Stomach (tissue), 9 donors: Measurements from ENCODE around the gene NKTR. TPM values are rescaled to one million over a fixed set of nuclear protein-coding genes. Genes with fewer than 3 reads are reported as not detected.

Experiments
- DNase-seq, 2 donors: peaks; one replicate each; pipeline versions ENCODE4 v3.0.0 to v3.0.0-alpha.2; 2013 to 2019
- H3K27ac ChIP-seq, 5 donors: fragments of 200-600 bp in 4 of 5; sonication (generic) in 4 of 5; one replicate each; pipeline ENCODE4 v1.5.1; 2013 to 2019; ENCODE audit warnings: mild to moderate bottlenecking in 1 of 5, moderate library complexity in 1 of 5
- H3K27me3 ChIP-seq, 3 donors: fragments of 200-600 bp; sonication (generic); one replicate each; pipeline ENCODE4 v1.5.1; 2017 to 2019; ENCODE audit warnings: mixed run types in 1 of 3
- H3K36me3 ChIP-seq, 4 donors: fragments of 200-600 bp; sonication (generic); 1 replicate in 3 of 4; 2 replicates in 1 of 4; pipeline ENCODE4 v1.5.1; 2016 to 2019
- H3K4me1 ChIP-seq, 4 donors: fragments of 200-600 bp; sonication (generic); one replicate each; pipeline ENCODE4 v1.5.1; 2016 to 2019
- H3K4me3 ChIP-seq, 4 donors: fragments of 200-600 bp; sonication (generic) in 3 of 4; one replicate each; pipeline ENCODE4 v1.5.1; 2016 to 2019; ENCODE audit warnings: mild to moderate bottlenecking in 1 of 4
- H3K9me3 ChIP-seq, 4 donors: fragments of 200-600 bp; sonication (generic); one replicate each; pipeline ENCODE4 v1.5.1; 2016 to 2019
- EP300 ChIP-seq: sonication (generic); formaldehyde crosslinking; IDR thresholded peaks from one replicate; pipeline ENCODE4 v1.6.1; 2017; ENCODE audit warnings: antibody characterized with exemption
- POLR2A ChIP-seq, 4 donors: fragments of 450-650 bp; IDR thresholded peaks; one replicate each; pipeline ENCODE4 v1.6.1; 2016; ENCODE audit warnings: antibody characterized with exemption in 4 of 4, control low read depth in 2 of 4, mild to moderate bottlenecking in 1 of 4, moderate library complexity in 1 of 4
- POLR2AphosphoS5 ChIP-seq, 3 donors: sonication (generic); formaldehyde crosslinking; IDR thresholded peaks; one replicate each; pipeline ENCODE4 v1.6.1; 2016; ENCODE audit warnings: antibody characterized with exemption in 3 of 3
- WGBS, 5 donors: extraction: QIAGEN DNeasy Blood & Tissue Kit in 3 of 5; methylation state at CpG; one replicate each; pipeline versions ENCODE4 v1.1.5 to v1.1.7; 2013 to 2018; 5-methylcytosine and 5-hydroxymethylcytosine counted together
- intact Hi-C: fragments of 100-400 bp; cut with DNase I; formaldehyde crosslinking; loops from one replicate; pipeline ENCODE4 v1.15.1; 2023; ENCODE audit warnings: low total_unique reads
- polyA plus RNA-seq, 3 donors: library from polyadenylated mRNA; stranded (reverse); fragments of 200-250 nt; gene quantifications; one replicate each; pipeline ENCODE4 v1.2.3, GENCODE V29; 2013
- total RNA-seq, 5 donors: library from RNA; depleted of rRNA; stranded (reverse); fragments of >200 nt; gene quantifications; one replicate each; pipeline versions ENCODE4 v1.1.0 to v1.2.3, GENCODE V29; 2014 to 2016
- TF ChIP-seq, protein P1 (sequence below), 7 experiments: fragments of 450-650 bp in 4 of 7; fragments of 200-600 bp in 3 of 7; sonication (generic) in 3 of 7; IDR thresholded peaks; one replicate each; pipeline ENCODE4 v1.5.1; 2016 to 2019; ENCODE audit warnings: antibody characterized with exemption in 7 of 7, control low read depth in 2 of 7, mild to moderate bottlenecking in 1 of 7
- donor health status: healthy with polysubstance abuse.
- donor health status: Bipolar disorder and iron deficiency.
- donor health status: healthy.

Gene NKTR
- total and polyA plus RNA-seq, 8 donors = 3.8 to 488 (median 106) TPM

DNA sequence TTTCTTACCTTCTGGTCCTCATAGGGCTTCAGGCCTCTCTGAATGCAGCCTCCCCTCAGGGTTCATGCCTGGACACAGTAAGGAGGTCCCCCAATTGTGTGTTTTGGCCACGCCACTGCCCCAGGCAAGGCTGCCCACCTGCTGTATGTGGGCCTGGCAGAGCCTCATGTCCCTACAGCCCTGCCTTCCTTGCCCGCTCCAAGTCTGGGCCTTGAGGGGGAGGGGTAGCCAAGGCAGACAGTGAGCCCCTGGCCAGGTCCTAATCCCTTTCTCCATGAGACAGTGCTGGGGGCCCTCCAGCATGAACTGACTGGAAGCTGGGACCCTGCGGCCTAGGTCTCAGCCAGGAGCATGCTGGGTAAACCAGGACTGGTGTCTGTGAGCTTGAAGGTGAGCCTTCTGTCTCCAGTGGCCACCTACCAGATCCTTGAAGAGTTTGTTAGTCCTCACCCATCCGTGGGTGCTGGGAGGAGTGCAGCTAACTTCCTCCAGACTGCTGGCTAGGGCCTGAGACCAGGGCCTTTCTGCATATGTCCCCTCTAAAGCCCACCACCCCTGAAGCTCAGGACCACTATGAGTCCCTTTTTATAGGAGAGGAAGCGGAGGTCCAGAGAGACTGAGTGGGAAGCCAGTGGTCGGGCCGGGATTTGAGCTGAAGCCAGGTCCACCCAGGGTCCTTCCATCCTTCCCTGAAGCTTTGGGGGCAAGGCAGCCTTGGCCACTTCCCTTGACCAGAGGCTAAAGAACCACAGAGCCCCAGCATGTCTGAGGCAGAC lies 61.7 kb downstream of the NKTR start:
- Histone ChIP-seq H3K4me3 (no peak overlapping the region), H3K27ac (no peak overlapping the region), H3K9me3 (no peaks in the 10 kb centered on the region), H3K27me3 (no peaks in the 10 kb centered on the region), H3K4me1 (peaks cover 7 to 48% (median 29%) of the 10 kb centered on the region in 4 donors), H3K36me3 (peaks cover 11 to 62% (median 38%) of the 10 kb centered on the region in 4 donors)
- intact Hi-C loops = no loop called here
- WGBS, 5 donors = 78 to 89% (median 86%) methylated on average over 6 to 7 of the region's 7 CpGs
- no peak for DNase-seq
- TF ChIP-seq POLR2AphosphoS5 (IDR thresholded peaks at IDR 0.05) = no peak
- TF ChIP-seq EP300 = no peak
- TF ChIP-seq POLR2A (IDR thresholded peaks at IDR 0.05) = no peak
- TF ChIP-seq, protein P1, sequence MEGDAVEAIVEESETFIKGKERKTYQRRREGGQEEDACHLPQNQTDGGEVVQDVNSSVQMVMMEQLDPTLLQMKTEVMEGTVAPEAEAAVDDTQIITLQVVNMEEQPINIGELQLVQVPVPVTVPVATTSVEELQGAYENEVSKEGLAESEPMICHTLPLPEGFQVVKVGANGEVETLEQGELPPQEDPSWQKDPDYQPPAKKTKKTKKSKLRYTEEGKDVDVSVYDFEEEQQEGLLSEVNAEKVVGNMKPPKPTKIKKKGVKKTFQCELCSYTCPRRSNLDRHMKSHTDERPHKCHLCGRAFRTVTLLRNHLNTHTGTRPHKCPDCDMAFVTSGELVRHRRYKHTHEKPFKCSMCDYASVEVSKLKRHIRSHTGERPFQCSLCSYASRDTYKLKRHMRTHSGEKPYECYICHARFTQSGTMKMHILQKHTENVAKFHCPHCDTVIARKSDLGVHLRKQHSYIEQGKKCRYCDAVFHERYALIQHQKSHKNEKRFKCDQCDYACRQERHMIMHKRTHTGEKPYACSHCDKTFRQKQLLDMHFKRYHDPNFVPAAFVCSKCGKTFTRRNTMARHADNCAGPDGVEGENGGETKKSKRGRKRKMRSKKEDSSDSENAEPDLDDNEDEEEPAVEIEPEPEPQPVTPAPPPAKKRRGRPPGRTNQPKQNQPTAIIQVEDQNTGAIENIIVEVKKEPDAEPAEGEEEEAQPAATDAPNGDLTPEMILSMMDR (IDR thresholded peaks at IDR 0.05) = no peak

DNA sequence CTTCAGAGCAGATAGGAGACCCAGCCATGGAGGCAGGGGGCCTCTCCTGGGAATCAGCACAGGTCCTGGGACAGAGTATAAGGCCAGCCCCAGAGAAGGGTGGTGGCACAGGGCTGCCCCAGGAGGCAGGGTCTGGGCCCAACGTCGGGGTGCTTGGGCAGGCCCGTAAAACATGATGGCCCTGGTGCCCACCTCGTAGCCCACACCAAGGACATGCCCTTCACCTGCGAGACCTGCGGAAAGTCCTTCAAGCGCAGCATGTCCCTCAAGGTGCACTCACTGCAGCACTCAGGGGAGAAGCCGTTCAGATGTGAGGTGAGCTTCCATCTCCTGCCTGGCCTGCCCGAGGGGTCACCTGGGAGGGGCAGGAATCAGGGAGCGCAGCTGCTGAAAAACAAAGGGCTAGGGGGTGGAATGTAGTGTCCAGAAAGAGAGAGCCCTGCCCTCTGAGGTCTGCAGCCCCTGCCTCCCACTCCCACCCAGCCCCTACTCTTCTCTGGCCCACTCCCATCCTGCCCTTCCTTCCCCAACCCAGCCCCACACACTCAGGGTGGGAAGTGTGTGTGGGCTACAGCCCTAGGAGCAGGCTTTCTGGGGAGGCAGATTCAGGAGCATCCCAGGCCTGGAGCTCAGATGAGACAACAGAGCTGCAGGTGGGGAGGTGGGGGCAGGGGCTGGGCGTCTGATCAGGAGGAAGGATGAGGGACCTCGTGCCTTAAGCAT lies 62.5 kb downstream of the NKTR start:
- 80 to 87% (median 81%) methylated on average over 8 to 12 of the region's 12 CpGs for WGBS, 5 donors
- no peaks in the 10 kb centered on the region for H3K9me3 ChIP-seq
- peaks cover 10 to 55% (median 33%) of the 10 kb centered on the region in 4 donors for H3K36me3 ChIP-seq
- intact Hi-C loops = no loop called here
- H3K4me3 ChIP-seq = no peak overlapping the region
- no peak for TF ChIP-seq POLR2AphosphoS5 (IDR thresholded peaks at IDR 0.05)
- TF ChIP-seq, protein P1 (IDR thresholded peaks at IDR 0.05) = no peak
- no peak for TF ChIP-seq EP300
- no peak for TF ChIP-seq POLR2A (IDR thresholded peaks at IDR 0.05)
- H3K27me3 ChIP-seq = no peaks in the 10 kb centered on the region
- no peak for DNase-seq
- H3K4me1 ChIP-seq = peaks cover 10 to 53% (median 32%) of the 10 kb centered on the region in 4 donors
- no peak overlapping the region for H3K27ac ChIP-seq

DNA sequence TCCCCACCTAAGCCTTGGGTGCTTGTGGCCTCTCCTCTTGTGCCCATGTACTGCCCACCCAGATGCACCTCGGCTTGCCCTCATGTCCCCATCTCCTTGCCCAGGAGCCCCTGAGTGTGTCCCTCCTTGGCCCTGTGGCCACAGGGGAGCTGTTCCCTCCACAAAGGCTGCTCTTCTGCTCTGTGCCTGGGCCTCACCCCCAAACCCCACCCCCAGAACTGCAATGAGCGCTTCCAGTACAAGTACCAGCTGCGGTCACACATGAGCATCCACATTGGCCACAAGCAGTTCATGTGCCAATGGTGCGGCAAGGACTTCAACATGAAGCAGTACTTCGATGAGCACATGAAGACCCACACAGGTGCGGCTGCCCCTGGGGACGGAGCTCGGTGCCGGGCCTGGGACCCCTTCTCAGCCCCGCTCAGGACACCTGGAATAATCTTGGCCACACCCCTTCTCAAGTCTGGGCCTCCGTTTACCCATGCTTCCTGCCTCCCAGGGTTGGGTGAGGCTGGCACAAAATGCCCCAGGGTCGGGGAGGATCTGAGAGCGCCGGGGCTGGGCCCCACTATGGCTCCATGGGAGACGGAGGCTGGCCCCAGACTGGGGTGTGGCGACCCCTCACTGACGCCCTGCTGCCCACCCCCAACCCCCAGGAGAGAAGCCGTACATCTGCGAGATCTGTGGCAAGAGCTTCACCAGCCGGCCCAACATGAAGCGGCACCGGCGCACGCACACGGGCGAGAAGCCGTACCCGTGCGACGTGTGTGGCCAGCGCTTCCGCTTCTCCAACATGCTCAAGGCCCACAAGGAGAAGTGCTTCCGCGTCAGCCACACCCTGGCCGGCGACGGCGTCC lies 63.3 kb downstream of the NKTR start:
- no peak for DNase-seq
- H3K36me3 ChIP-seq = peaks cover 2 to 47% (median 25%) of the 10 kb centered on the region in 4 donors
- intact Hi-C loops = no loop called here

More for the DNA sequence above, 63.3 kb downstream of the NKTR start:
- Histone ChIP-seq H3K9me3 (no peaks in the 10 kb centered on the region), H3K27ac (peak overlapping the region in 1 of 5 donors; percentile 24), H3K4me3 (no peak overlapping the region), H3K4me1 (peaks cover 10 to 53% (median 31%) of the 10 kb centered on the region in 4 donors), H3K27me3 (no peaks in the 10 kb centered on the region)
- TF ChIP-seq POLR2A (IDR thresholded peaks at IDR 0.05) (no peak), EP300 (no peak), POLR2AphosphoS5 (IDR thresholded peaks at IDR 0.05) (no peak)
- TF ChIP-seq, protein P1 (IDR thresholded peaks at IDR 0.05) = no peak
- WGBS, 5 donors = 79 to 91% (median 87%) methylated on average over 4 to 38 of the region's 38 CpGs
